PFSK-1 (cell line): ENCODE measurements around the gene RERE.

Source experiments
- FOXP2 ChIP-seq: optimal IDR thresholded peaks from 2 replicates; pipeline ENCODE3; 2011; ENCODE audit warnings: borderline replicate concordance, control low read depth, inconsistent platforms; ENCODE audit not compliant: insufficient read depth; ENCODE audit errors: extremely low read length, extremely low read depth
- POLR2AphosphoS5 ChIP-seq: IDR thresholded peaks from 2 replicates; pipeline ENCODE4 v1.6.1; 2012; ENCODE audit warnings: low read depth, mild to moderate bottlenecking, control low read depth, low read length, moderate library complexity
- REST ChIP-seq, 2 experiments: IDR thresholded peaks; 2 replicates each; pipeline versions ENCODE4 v1.6.1 to v1.8.0; 2011 to 2012; ENCODE audit warnings: low read depth in 2 of 2, low read length in 2 of 2, control low read depth in 1 of 2, inconsistent platforms in 1 of 2, mild to moderate bottlenecking in 1 of 2, moderate library complexity in 1 of 2; ENCODE audit not compliant: insufficient read depth in 1 of 2
- SIN3A ChIP-seq: IDR thresholded peaks from 2 replicates; pipeline ENCODE4 v1.6.1; 2012; ENCODE audit warnings: mild to moderate bottlenecking, low read length, moderate library complexity, borderline replicate concordance; ENCODE audit not compliant: insufficient read depth
- TAF1 ChIP-seq: IDR thresholded peaks from 2 replicates; pipeline ENCODE4 v1.6.1; 2012; ENCODE audit warnings: low read length, control low read depth, borderline replicate concordance; ENCODE audit not compliant: insufficient read depth

RERE gene

GRCh38 chr1:8529901-8530300 lies 287.5 kb downstream of the RERE start:
- TF ChIP-seq FOXP2 (no peak), POLR2AphosphoS5 (no peak), REST (IDR thresholded peaks at IDR 0.05; ENCODE audit: insufficient read depth in 1 of 2, low read depth in 2 of 2, low read length in 2 of 2) (no peak), SIN3A (no peak), TAF1 (no peak)

GRCh38 chr1:8527941-8528340 lies 289.5 kb downstream of the RERE start:
- TF ChIP-seq REST (IDR thresholded peaks at IDR 0.05; ENCODE audit: insufficient read depth in 1 of 2, low read depth in 2 of 2, low read length in 2 of 2) (no peak), TAF1 (no peak), SIN3A (no peak), POLR2AphosphoS5 (no peak), FOXP2 (no peak)

- TF ChIP-seq REST (IDR thresholded peaks at IDR 0.05; ENCODE audit: insufficient read depth in 1 of 2, low read depth in 2 of 2, low read length in 2 of 2) = peak in 1 of 2 experiments; percentile 25; a peak in 1 of 4 replicates
- TF ChIP-seq SIN3A = peak; percentile 98
- TF ChIP-seq FOXP2 = peak; percentile 76
- TF ChIP-seq TAF1 = no peak
- TF ChIP-seq POLR2AphosphoS5 = no peak
These were observed 291.7 kb downstream of the RERE start for GRCh38 chr1:8525558-8526275.

GRCh38 chr1:8525216-8525557 lies 292.3 kb downstream of the RERE start:
- no peak for TF ChIP-seq FOXP2
- TF ChIP-seq TAF1 = no peak
- no peak for TF ChIP-seq SIN3A

GRCh38 chr1:8524627-8525157 lies 292.7 kb downstream of the RERE start:
- no peak for TF ChIP-seq REST (IDR thresholded peaks at IDR 0.05; ENCODE audit: insufficient read depth in 1 of 2, low read depth in 2 of 2, low read length in 2 of 2)
- no peak for TF ChIP-seq SIN3A
- TF ChIP-seq FOXP2 = no peak
- no peak for TF ChIP-seq POLR2AphosphoS5
- no peak for TF ChIP-seq TAF1
